Ovary (tissue), 9 donors: Measurements from ENCODE around the gene UPK3A. TPM values are rescaled to one million over a fixed set of nuclear protein-coding genes. Genes with fewer than 3 reads are reported as not detected.
"Not testable (repeated sequence)": the region's sequence is repeated elsewhere in the genome, so short reads cannot be mapped to it uniquely, and the experiment has no call there.

Experiments
- DNase-seq, 5 donors: peaks; one replicate each; pipeline ENCODE4 v3.0.0-alpha.2; 2019 to 2020
- H3K27ac ChIP-seq, 2 donors: fragments of 200-600 bp; one replicate each; pipeline versions ENCODE4 v1.5.1 to v1.8.0; 2019 to 2022
- H3K27me3 ChIP-seq: fragments of 200-600 bp; one replicate; pipeline ENCODE4 v1.8.0; 2022
- H3K36me3 ChIP-seq: fragments of 200-600 bp; sonication (generic); one replicate; pipeline ENCODE4 v1.5.1; 2019
- H3K4me1 ChIP-seq: one replicate; pipeline ENCODE4 v1.8.1; 2013; ENCODE audit warnings: mild to moderate bottlenecking, moderate library complexity; ENCODE audit not compliant: insufficient read depth
- H3K4me3 ChIP-seq: fragments of 200-600 bp; sonication (generic); one replicate; pipeline ENCODE4 v1.5.1; 2017
- H3K9me3 ChIP-seq, 2 donors: fragments of 200-600 bp in 1 of 2; sonication (generic) in 1 of 2; one replicate each; pipeline versions ENCODE4 v1.5.1 to v1.8.1; 2013 to 2019; ENCODE audit warnings: mild to moderate bottlenecking in 1 of 2, moderate library complexity in 1 of 2
- CTCF ChIP-seq, 3 donors: fragments of 450-650 bp in 2 of 3; fragments of 200-600 bp in 1 of 3; IDR thresholded peaks; one replicate each; pipeline versions ENCODE4 v1.5.1 to v1.8.0; 2016 to 2022; ENCODE audit warnings: antibody characterized with exemption in 3 of 3, mild to moderate bottlenecking in 1 of 3
- EP300 ChIP-seq: sonication (generic); formaldehyde crosslinking; IDR thresholded peaks from one replicate; pipeline ENCODE4 v1.6.1; 2017; ENCODE audit warnings: antibody characterized with exemption
- POLR2A ChIP-seq: fragments of 450-650 bp; IDR thresholded peaks from one replicate; pipeline ENCODE4 v1.6.1; 2017; ENCODE audit warnings: antibody characterized with exemption, mild to moderate bottlenecking, moderate library complexity
- WGBS, 3 donors: extraction: QIAGEN DNeasy Blood & Tissue Kit in 1 of 3; methylation state at CpG; one replicate each; pipeline versions ENCODE4 v1.1.5 to v1.1.7; 2013 to 2017; 5-methylcytosine and 5-hydroxymethylcytosine counted together
- intact Hi-C, 4 donors: fragments of 100-400 bp; cut with DNase I; formaldehyde crosslinking; loops; one replicate each; pipeline versions ENCODE4 v1.11.0 to v1.15.1; 2022 to 2023
- polyA plus RNA-seq, 2 donors: library from polyadenylated mRNA; stranded (reverse); fragments of 200-250 nt in 1 of 2; fragments of 350-450 nt in 1 of 2; fragmentation: Illumina TruSeq in 1 of 2; extraction: RNeasy Lipid Tissue Mini Kit (QIAGEN cat#74804) in 1 of 2; gene quantifications; one replicate each; pipeline ENCODE4 v1.2.3, GENCODE V29; 2013 to 2014
- total RNA-seq, 7 donors: library from RNA; depleted of rRNA in 2 of 7; stranded (reverse); fragments of >200 nt in 2 of 7; fragmentation: NEBNext Ultra II Directional in 3 of 7; extraction: Animal tissue kit (Norgen Biotek cat#: 25700) in 3 of 7; gene quantifications; one replicate each; pipeline versions ENCODE4 v1.1.0 to v1.2.4, GENCODE V29; 2016 to 2023
- donor health status: DM: no; HTN: no; CAD: no; lungs with moderate emphysema.
- donor health status: DM: no; HTN: no; CAD: no.
- donor health status: Bipolar disorder and iron deficiency.
- donor health status: DM: yes; HTN: yes; CAD: no.
- donor health status: DM: no; HTN: no; CAD: no.
- donor health status: DM: yes; HTN: yes; CAD: no.

UPK3A gene
- total and polyA plus RNA-seq, 9 donors = 0.22 TPM; not detected in 8

DNA sequence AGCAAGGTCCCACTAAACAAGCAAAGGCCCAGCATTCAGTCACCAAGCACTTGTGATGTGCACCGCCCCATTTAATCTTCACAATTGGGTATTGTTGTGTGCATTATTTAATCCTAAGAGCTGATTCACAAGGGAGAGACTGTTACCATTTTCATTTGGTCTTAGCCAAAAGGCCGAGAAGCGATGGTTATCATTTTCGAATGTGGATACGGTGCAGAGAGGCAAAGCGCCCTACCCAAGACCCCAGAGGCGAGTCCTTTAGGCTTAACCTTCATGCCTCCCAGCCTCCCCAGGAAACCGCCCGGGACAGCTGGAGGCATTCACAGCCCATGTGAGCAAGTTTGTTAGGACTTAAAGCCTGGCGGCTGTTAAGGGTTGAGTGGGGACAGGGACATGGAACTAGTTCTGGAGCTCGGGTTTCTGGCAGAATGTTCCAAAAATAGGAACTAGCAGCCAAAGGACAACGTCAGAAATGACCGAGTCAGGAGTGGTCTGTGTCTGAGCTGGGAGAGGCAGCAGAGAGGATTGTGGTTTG, 13.0 kb upstream of the UPK3A start:
- DNase-seq = peak in 1 of 5 donors; percentile 42
- H3K27ac ChIP-seq = no peak overlapping the region
- H3K4me3 ChIP-seq = no peak overlapping the region
- H3K9me3 ChIP-seq = no peaks in the 10 kb centered on the region
- TF ChIP-seq EP300 (no peak), POLR2A (no peak), CTCF (IDR thresholded peaks at IDR 0.05) (no peak)
- intact Hi-C loops = loop anchor here in 3 of 4 donors (2.0 to 5.0 kb wide), 3 partner anchors 161 to 281 kb away; no protein-coding TSS in a partner anchor
- H3K27me3 ChIP-seq = no peaks in the 10 kb centered on the region
- 36 to 48% (median 46%) methylated on average over 13 of the region's 13 CpGs for WGBS, 3 donors
- H3K4me1 ChIP-seq = no peaks in the 10 kb centered on the region
- no peaks in the 10 kb centered on the region for H3K36me3 ChIP-seq

- intact Hi-C loops = loop anchor here in 2 of 4 donors (5.0 kb wide), 2 partner anchors 160 to 280 kb away; no protein-coding TSS in a partner anchor
Observed at GRCh38 chr22:45272498-45272897, 12.3 kb upstream of the UPK3A start.

GRCh38 chr22:45273452-45274075, 11.2 kb upstream of the UPK3A start:
- no peaks in the 10 kb centered on the region for H3K9me3 ChIP-seq
- TF ChIP-seq POLR2A (no peak), CTCF (IDR thresholded peaks at IDR 0.05) (no peak), EP300 (no peak)
- DNase-seq = no peak
- no peaks in the 10 kb centered on the region for H3K36me3 ChIP-seq
- intact Hi-C loops = loop anchor here in 2 of 4 donors (5.0 kb wide), 2 partner anchors 159 to 279 kb away; no protein-coding TSS in a partner anchor
- no peak overlapping the region for H3K27ac ChIP-seq
- no peak overlapping the region for H3K4me3 ChIP-seq
- no peaks in the 10 kb centered on the region for H3K27me3 ChIP-seq
- no peaks in the 10 kb centered on the region for H3K4me1 ChIP-seq
- 81 to 91% (median 86%) methylated on average over 15 of the region's 15 CpGs for WGBS, 3 donors

More at GRCh38 chr22:45272498-45272897, 12.3 kb upstream of the UPK3A start:
- H3K36me3 ChIP-seq = no peaks in the 10 kb centered on the region
- 84 to 88% (median 87%) methylated on average over 7 of the region's 7 CpGs for WGBS, 3 donors
- H3K4me3 ChIP-seq = no peak overlapping the region
- DNase-seq = no peak
- no peaks in the 10 kb centered on the region for H3K4me1 ChIP-seq
- no peak overlapping the region for H3K27ac ChIP-seq
- H3K9me3 ChIP-seq = no peaks in the 10 kb centered on the region
- H3K27me3 ChIP-seq = no peaks in the 10 kb centered on the region
- TF ChIP-seq EP300 = no peak
- no peak for TF ChIP-seq CTCF (IDR thresholded peaks at IDR 0.05)

- no peak for DNase-seq
- no peak for TF ChIP-seq EP300
- no peak for TF ChIP-seq POLR2A
- TF ChIP-seq CTCF (IDR thresholded peaks at IDR 0.05) = no peak
- H3K9me3 ChIP-seq = no peaks in the 10 kb centered on the region
- whole genome bisulfite sequencing, 3 donors = 85 to 89% (median 88%) methylated on average over 12 of the region's 12 CpGs
- peaks cover 5% of the 10 kb centered on the region for H3K4me1 ChIP-seq
- no peaks in the 10 kb centered on the region for H3K27me3 ChIP-seq
- no peaks in the 10 kb centered on the region for H3K36me3 ChIP-seq
- no peak overlapping the region for H3K4me3 ChIP-seq
- intact Hi-C loops = no loop called here
- no peak overlapping the region for H3K27ac ChIP-seq
Observed at GRCh38 chr22:45276507-45277105, 8.1 kb upstream of the UPK3A start.

GRCh38 chr22:45277720-45278119, 7.0 kb upstream of the UPK3A start:
- H3K36me3 ChIP-seq, H3K27me3 ChIP-seq, H3K9me3 ChIP-seq, H3K27ac ChIP-seq, intact Hi-C loops, H3K4me1 ChIP-seq, H3K4me3 ChIP-seq, DNase-seq: not testable (repeated sequence)
- WGBS, 3 donors = 78 to 87% (median 83%) methylated on average over 7 of the region's 7 CpGs
